ENCODE data around the gene C2orf76.

C2orf76 gene

GRCh38 chr2:119367472-119368099 is 952 bp upstream of the C2orf76 start:
- Mint-ChIP-seq H3K4me1 (peaks cover 39% of the 10 kb centered on the region), H3K27me3 (no peaks in the 10 kb centered on the region), H3K36me3 (ENCODE audit: low read depth) (peaks cover 51% of the 10 kb centered on the region), H3K9me3 (peaks cover 5% of the 10 kb centered on the region), H3K27ac (peak overlapping the region; percentile 100), H3K4me3 (peak overlapping the region; percentile 100)
- DNase-seq: peak; percentile 64
- ATAC-seq: peak; percentile 44

GRCh38 chr2:119366161-119366648 is 429 bp downstream of the C2orf76 start:
- Mint-ChIP-seq H3K27ac (peak overlapping the region; percentile 100), H3K36me3 (ENCODE audit: low read depth) (peaks cover 37% of the 10 kb centered on the region), H3K27me3 (no peaks in the 10 kb centered on the region), H3K4me1 (peaks cover 40% of the 10 kb centered on the region), H3K4me3 (peak overlapping the region; percentile 100), H3K9me3 (no peaks in the 10 kb centered on the region)
- DNase-seq: no peak
- ATAC-seq: no peak

- H3K36me3 Mint-ChIP-seq (ENCODE audit: low read depth): peaks cover 30% of the 10 kb centered on the region
- peak overlapping the region; percentile 100 for H3K27ac Mint-ChIP-seq
- peaks cover 40% of the 10 kb centered on the region for H3K4me1 Mint-ChIP-seq
- DNase-seq: no peak
- H3K27me3 Mint-ChIP-seq: no peaks in the 10 kb centered on the region
- H3K4me3 Mint-ChIP-seq: peak overlapping the region; percentile 100
- no peaks in the 10 kb centered on the region for H3K9me3 Mint-ChIP-seq
- ATAC-seq: no peak
Measured at GRCh38 chr2:119365436-119365835, 1.2 kb downstream of the C2orf76 start.

- peaks cover 40% of the 10 kb centered on the region for H3K4me1 Mint-ChIP-seq
- peak overlapping the region; percentile 100 for H3K27ac Mint-ChIP-seq
- H3K9me3 Mint-ChIP-seq: no peaks in the 10 kb centered on the region
- peaks cover 25% of the 10 kb centered on the region for H3K36me3 Mint-ChIP-seq (ENCODE audit: low read depth)
- DNase-seq: no peak
- H3K4me3 Mint-ChIP-seq: peak overlapping the region; percentile 100
- ATAC-seq: no peak
- no peaks in the 10 kb centered on the region for H3K27me3 Mint-ChIP-seq
Measured at GRCh38 chr2:119364798-119365197, 1.8 kb downstream of the C2orf76 start.

GRCh38 chr2:119360423-119360966 is 6.1 kb downstream of the C2orf76 start:
- ATAC-seq (no peak), DNase-seq (no peak)
- Mint-ChIP-seq H3K4me3 (no peak overlapping the region), H3K27ac (no peak overlapping the region), H3K27me3 (no peaks in the 10 kb centered on the region), H3K9me3 (no peaks in the 10 kb centered on the region), H3K4me1 (peaks cover 33% of the 10 kb centered on the region), H3K36me3 (ENCODE audit: low read depth) (peaks cover 6% of the 10 kb centered on the region)

GRCh38 chr2:119359774-119360173 is 6.9 kb downstream of the C2orf76 start:
- H3K9me3 Mint-ChIP-seq: no peaks in the 10 kb centered on the region
- H3K4me3 Mint-ChIP-seq: no peak overlapping the region
- H3K36me3 Mint-ChIP-seq (ENCODE audit: low read depth): peaks cover 6% of the 10 kb centered on the region
- ATAC-seq (no peak), DNase-seq (no peak)
- H3K27ac Mint-ChIP-seq: no peak overlapping the region
- H3K4me1 Mint-ChIP-seq: peaks cover 29% of the 10 kb centered on the region
- H3K27me3 Mint-ChIP-seq: no peaks in the 10 kb centered on the region

GRCh38 chr2:119354860-119355259 is 11.8 kb downstream of the C2orf76 start:
- ATAC-seq (no peak), DNase-seq (no peak)
- H3K4me3 Mint-ChIP-seq: no peak overlapping the region
- peaks cover 2% of the 10 kb centered on the region for H3K36me3 Mint-ChIP-seq (ENCODE audit: low read depth)
- peaks cover 22% of the 10 kb centered on the region for H3K4me1 Mint-ChIP-seq
- H3K9me3 Mint-ChIP-seq: no peaks in the 10 kb centered on the region
- no peaks in the 10 kb centered on the region for H3K27me3 Mint-ChIP-seq
- no peak overlapping the region for H3K27ac Mint-ChIP-seq

GRCh38 chr2:119352357-119352756 is 14.3 kb downstream of the C2orf76 start:
- peaks cover 2% of the 10 kb centered on the region for H3K36me3 Mint-ChIP-seq (ENCODE audit: low read depth)
- H3K27ac Mint-ChIP-seq: no peak overlapping the region
- no peak for ATAC-seq
- H3K27me3 Mint-ChIP-seq: no peaks in the 10 kb centered on the region
- H3K4me3 Mint-ChIP-seq: no peak overlapping the region
- H3K4me1 Mint-ChIP-seq: peaks cover 22% of the 10 kb centered on the region
- H3K9me3 Mint-ChIP-seq: no peaks in the 10 kb centered on the region
- DNase-seq: no peak

GRCh38 chr2:119350311-119350998 is 16.2 kb downstream of the C2orf76 start:
- Mint-ChIP-seq H3K27ac (no peak overlapping the region), H3K36me3 (ENCODE audit: low read depth) (no peaks in the 10 kb centered on the region), H3K27me3 (no peaks in the 10 kb centered on the region), H3K9me3 (no peaks in the 10 kb centered on the region), H3K4me3 (no peak overlapping the region), H3K4me1 (peaks cover 6% of the 10 kb centered on the region)
- no peak for ATAC-seq
- DNase-seq: no peak

- Mint-ChIP-seq H3K27ac (no peak overlapping the region), H3K4me1 (peaks cover 3% of the 10 kb centered on the region), H3K36me3 (ENCODE audit: low read depth) (no peaks in the 10 kb centered on the region), H3K4me3 (no peak overlapping the region), H3K9me3 (no peaks in the 10 kb centered on the region), H3K27me3 (no peaks in the 10 kb centered on the region)
- DNase-seq (no peak), ATAC-seq (no peak)
Measured at GRCh38 chr2:119349289-119349688, 17.3 kb downstream of the C2orf76 start.

- Mint-ChIP-seq H3K27ac (no peak overlapping the region), H3K9me3 (no peaks in the 10 kb centered on the region), H3K4me3 (no peak overlapping the region), H3K27me3 (no peaks in the 10 kb centered on the region), H3K4me1 (peaks cover 23% of the 10 kb centered on the region), H3K36me3 (ENCODE audit: low read depth) (no peaks in the 10 kb centered on the region)
- ATAC-seq: no peak
- DNase-seq: no peak
Measured at GRCh38 chr2:119341684-119342083, 24.9 kb downstream of the C2orf76 start.

- Mint-ChIP-seq H3K4me1 (peaks cover 23% of the 10 kb centered on the region), H3K4me3 (no peak overlapping the region), H3K27ac (peak overlapping the region; percentile 70), H3K9me3 (no peaks in the 10 kb centered on the region), H3K27me3 (no peaks in the 10 kb centered on the region), H3K36me3 (ENCODE audit: low read depth) (no peaks in the 10 kb centered on the region)
- ATAC-seq (no peak), DNase-seq (no peak)
Measured at GRCh38 chr2:119339562-119339923, 27.1 kb downstream of the C2orf76 start.

GRCh38 chr2:119338826-119339561 is 27.6 kb downstream of the C2orf76 start:
- no peak overlapping the region for H3K4me3 Mint-ChIP-seq
- no peaks in the 10 kb centered on the region for H3K9me3 Mint-ChIP-seq
- peak overlapping the region; percentile 70 for H3K27ac Mint-ChIP-seq
- ATAC-seq (peak; percentile 84), DNase-seq (peak; percentile 41)
- no peaks in the 10 kb centered on the region for H3K27me3 Mint-ChIP-seq
- H3K4me1 Mint-ChIP-seq: peaks cover 23% of the 10 kb centered on the region
- peaks cover 1% of the 10 kb centered on the region for H3K36me3 Mint-ChIP-seq (ENCODE audit: low read depth)

- no peak for ATAC-seq
- no peak for DNase-seq
Measured at GRCh38 chr2:119338272-119338671, 28.4 kb downstream of the C2orf76 start.

More at GRCh38 chr2:119338272-119338671, 28.4 kb downstream of the C2orf76 start:
- Mint-ChIP-seq H3K27me3 (no peaks in the 10 kb centered on the region), H3K9me3 (no peaks in the 10 kb centered on the region), H3K4me3 (no peak overlapping the region), H3K4me1 (peaks cover 23% of the 10 kb centered on the region), H3K27ac (no peak overlapping the region), H3K36me3 (ENCODE audit: low read depth) (peaks cover 7% of the 10 kb centered on the region)

All from activated naive CD8-positive, alpha-beta T cell treated with anti-CD3 and anti-CD28 coated beads, Interleukin-2, amount 50 U/mL, for 24 hours (primary cell).